ENCODE measurements around the gene EHF.

The EHF gene

GRCh38 chr11:34627197-34627596 is 6.3 kb downstream of the EHF start:
- no peak overlapping the region for H3K4me3 ChIP-seq (ENCODE audit: low read length)
- no peaks in the 10 kb centered on the region for H3K9me3 ChIP-seq (ENCODE audit: control insufficient read depth, low read length)
- H3K9ac ChIP-seq (ENCODE audit: low read length): no peak overlapping the region

GRCh38 chr11:34629711-34630110 is 8.8 kb downstream of the EHF start:
- H3K4me3 ChIP-seq (ENCODE audit: low read length): no peak overlapping the region

More at GRCh38 chr11:34627197-34627596, 6.3 kb downstream of the EHF start:
- DNase-seq (ENCODE audit: low read depth): no peak
- H3K27me3 ChIP-seq (replicated peaks; ENCODE audit: control insufficient read depth, insufficient read depth, low read length): no peaks in the 10 kb centered on the region
- no peaks in the 10 kb centered on the region for H3K4me1 ChIP-seq (ENCODE audit: control insufficient read depth, insufficient read depth, low read length)
- H3K36me3 ChIP-seq (ENCODE audit: control insufficient read depth, insufficient read depth, low read length, severe bottlenecking): no peaks in the 10 kb centered on the region

GRCh38 chr11:34630544-34630943 is 9.7 kb downstream of the EHF start:
- Histone ChIP-seq H3K9ac (ENCODE audit: low read length) (no peak overlapping the region), H3K36me3 (ENCODE audit: control insufficient read depth, insufficient read depth, low read length, severe bottlenecking) (no peaks in the 10 kb centered on the region), H3K4me1 (ENCODE audit: control insufficient read depth, insufficient read depth, low read length) (peaks cover 12% of the 10 kb centered on the region), H3K4me3 (ENCODE audit: low read length) (no peak overlapping the region), H3K9me3 (ENCODE audit: control insufficient read depth, low read length) (no peaks in the 10 kb centered on the region), H3K27me3 (replicated peaks; ENCODE audit: control insufficient read depth, insufficient read depth, low read length) (no peaks in the 10 kb centered on the region)
- DNase-seq (ENCODE audit: low read depth): no peak

More at GRCh38 chr11:34629711-34630110, 8.8 kb downstream of the EHF start:
- Histone ChIP-seq H3K9me3 (ENCODE audit: control insufficient read depth, low read length) (no peaks in the 10 kb centered on the region), H3K27me3 (replicated peaks; ENCODE audit: control insufficient read depth, insufficient read depth, low read length) (no peaks in the 10 kb centered on the region), H3K4me1 (ENCODE audit: control insufficient read depth, insufficient read depth, low read length) (peaks cover 12% of the 10 kb centered on the region), H3K36me3 (ENCODE audit: control insufficient read depth, insufficient read depth, low read length, severe bottlenecking) (no peaks in the 10 kb centered on the region), H3K9ac (ENCODE audit: low read length) (no peak overlapping the region)
- DNase-seq (ENCODE audit: low read depth): no peak

- H3K9me3 ChIP-seq (ENCODE audit: control insufficient read depth, low read length): no peaks in the 10 kb centered on the region
- DNase-seq (ENCODE audit: low read depth): no peak
- no peaks in the 10 kb centered on the region for H3K27me3 ChIP-seq (replicated peaks; ENCODE audit: control insufficient read depth, insufficient read depth, low read length)
- no peaks in the 10 kb centered on the region for H3K36me3 ChIP-seq (ENCODE audit: control insufficient read depth, insufficient read depth, low read length, severe bottlenecking)
- H3K4me3 ChIP-seq (ENCODE audit: low read length): no peak overlapping the region
- no peak overlapping the region for H3K9ac ChIP-seq (ENCODE audit: low read length)
- H3K4me1 ChIP-seq (ENCODE audit: control insufficient read depth, insufficient read depth, low read length): peaks cover 12% of the 10 kb centered on the region
Measured at GRCh38 chr11:34631297-34631696, 10.4 kb downstream of the EHF start.

GRCh38 chr11:34631737-34632104 is 10.8 kb downstream of the EHF start:
- Histone ChIP-seq H3K4me1 (ENCODE audit: control insufficient read depth, insufficient read depth, low read length) (peaks cover 12% of the 10 kb centered on the region), H3K36me3 (ENCODE audit: control insufficient read depth, insufficient read depth, low read length, severe bottlenecking) (no peaks in the 10 kb centered on the region), H3K9me3 (ENCODE audit: control insufficient read depth, low read length) (no peaks in the 10 kb centered on the region), H3K27me3 (replicated peaks; ENCODE audit: control insufficient read depth, insufficient read depth, low read length) (no peaks in the 10 kb centered on the region), H3K4me3 (ENCODE audit: low read length) (no peak overlapping the region), H3K9ac (ENCODE audit: low read length) (no peak overlapping the region)
- no peak for DNase-seq (ENCODE audit: low read depth)

- H3K4me1 ChIP-seq (ENCODE audit: control insufficient read depth, insufficient read depth, low read length): peaks cover 12% of the 10 kb centered on the region
- H3K9ac ChIP-seq (ENCODE audit: low read length): no peak overlapping the region
- DNase-seq (ENCODE audit: low read depth): peak; percentile 43
Measured at GRCh38 chr11:34632105-34632791, 11.4 kb downstream of the EHF start.

GRCh38 chr11:34633640-34633989 is 12.7 kb downstream of the EHF start:
- no peaks in the 10 kb centered on the region for H3K9me3 ChIP-seq (ENCODE audit: control insufficient read depth, low read length)
- no peaks in the 10 kb centered on the region for H3K36me3 ChIP-seq (ENCODE audit: control insufficient read depth, insufficient read depth, low read length, severe bottlenecking)
- no peaks in the 10 kb centered on the region for H3K27me3 ChIP-seq (replicated peaks; ENCODE audit: control insufficient read depth, insufficient read depth, low read length)
- no peak overlapping the region for H3K4me3 ChIP-seq (ENCODE audit: low read length)
- peaks cover 12% of the 10 kb centered on the region for H3K4me1 ChIP-seq (ENCODE audit: control insufficient read depth, insufficient read depth, low read length)
- no peak overlapping the region for H3K9ac ChIP-seq (ENCODE audit: low read length)
- DNase-seq (ENCODE audit: low read depth): no peak

More at GRCh38 chr11:34632105-34632791, 11.4 kb downstream of the EHF start:
- Histone ChIP-seq H3K4me3 (ENCODE audit: low read length) (no peak overlapping the region), H3K36me3 (ENCODE audit: control insufficient read depth, insufficient read depth, low read length, severe bottlenecking) (no peaks in the 10 kb centered on the region), H3K27me3 (replicated peaks; ENCODE audit: control insufficient read depth, insufficient read depth, low read length) (no peaks in the 10 kb centered on the region), H3K9me3 (ENCODE audit: control insufficient read depth, low read length) (no peaks in the 10 kb centered on the region)

GRCh38 chr11:34633990-34634693 is 13.2 kb downstream of the EHF start:
- H3K27me3 ChIP-seq (replicated peaks; ENCODE audit: control insufficient read depth, insufficient read depth, low read length): no peaks in the 10 kb centered on the region
- H3K4me3 ChIP-seq (ENCODE audit: low read length): no peak overlapping the region
- peak; percentile 69 for DNase-seq (ENCODE audit: low read depth)
- H3K9ac ChIP-seq (ENCODE audit: low read length): no peak overlapping the region
- no peaks in the 10 kb centered on the region for H3K36me3 ChIP-seq (ENCODE audit: control insufficient read depth, insufficient read depth, low read length, severe bottlenecking)
- H3K9me3 ChIP-seq (ENCODE audit: control insufficient read depth, low read length): no peaks in the 10 kb centered on the region
- peaks cover 12% of the 10 kb centered on the region for H3K4me1 ChIP-seq (ENCODE audit: control insufficient read depth, insufficient read depth, low read length)

- Histone ChIP-seq H3K9ac (ENCODE audit: low read length) (no peak overlapping the region), H3K4me3 (ENCODE audit: low read length) (no peak overlapping the region), H3K27me3 (replicated peaks; ENCODE audit: control insufficient read depth, insufficient read depth, low read length) (peaks cover 5% of the 10 kb centered on the region), H3K9me3 (ENCODE audit: control insufficient read depth, low read length) (no peaks in the 10 kb centered on the region), H3K36me3 (ENCODE audit: control insufficient read depth, insufficient read depth, low read length, severe bottlenecking) (no peaks in the 10 kb centered on the region), H3K4me1 (ENCODE audit: control insufficient read depth, insufficient read depth, low read length) (peaks cover 15% of the 10 kb centered on the region)
- no peak for DNase-seq (ENCODE audit: low read depth)
Measured at GRCh38 chr11:34634694-34635062, 13.8 kb downstream of the EHF start.

GRCh38 chr11:34636127-34636526 is 15.2 kb downstream of the EHF start:
- no peak for DNase-seq (ENCODE audit: low read depth)
- Histone ChIP-seq H3K9ac (ENCODE audit: low read length) (no peak overlapping the region), H3K36me3 (ENCODE audit: control insufficient read depth, insufficient read depth, low read length, severe bottlenecking) (no peaks in the 10 kb centered on the region), H3K27me3 (replicated peaks; ENCODE audit: control insufficient read depth, insufficient read depth, low read length) (peaks cover 7% of the 10 kb centered on the region), H3K9me3 (ENCODE audit: control insufficient read depth, low read length) (no peaks in the 10 kb centered on the region), H3K4me3 (ENCODE audit: low read length) (no peak overlapping the region), H3K4me1 (ENCODE audit: control insufficient read depth, insufficient read depth, low read length) (peaks cover 29% of the 10 kb centered on the region)

- no peaks in the 10 kb centered on the region for H3K36me3 ChIP-seq (ENCODE audit: control insufficient read depth, insufficient read depth, low read length, severe bottlenecking)
- peaks cover 38% of the 10 kb centered on the region for H3K4me1 ChIP-seq (ENCODE audit: control insufficient read depth, insufficient read depth, low read length)
- no peaks in the 10 kb centered on the region for H3K9me3 ChIP-seq (ENCODE audit: control insufficient read depth, low read length)
- no peak for DNase-seq (ENCODE audit: low read depth)
- no peak overlapping the region for H3K9ac ChIP-seq (ENCODE audit: low read length)
- H3K4me3 ChIP-seq (ENCODE audit: low read length): no peak overlapping the region
- peaks cover 7% of the 10 kb centered on the region for H3K27me3 ChIP-seq (replicated peaks; ENCODE audit: control insufficient read depth, insufficient read depth, low read length)
Measured at GRCh38 chr11:34637303-34637702, 16.4 kb downstream of the EHF start.
